Subcutaneous abdominal adipose tissue (tissue), 5 donors: ENCODE results near the gene VDR.
A peak's percentile ranks its signal among the peaks of the same experiment; 100 is the strongest.
"Not testable (repeated sequence)": the region's sequence is repeated elsewhere in the genome, so short reads cannot be mapped to it uniquely, and the experiment has no call there.

Source experiments
- H3K27ac ChIP-seq: one replicate; pipeline ENCODE4 v1.7.0; 2013; ENCODE audit warnings: low read depth, mild to moderate bottlenecking, inconsistent platforms, low read length, moderate library complexity
- H3K27me3 ChIP-seq, 5 donors: one replicate each; pipeline ENCODE4 v1.7.0; 2013; ENCODE audit warnings: low read length in 5 of 5, inconsistent platforms in 1 of 5; ENCODE audit not compliant: control insufficient read depth in 5 of 5, insufficient read depth in 4 of 5
- H3K36me3 ChIP-seq, 5 donors: one replicate each; pipeline ENCODE4 v1.7.0; 2013; ENCODE audit warnings: low read length in 5 of 5; ENCODE audit not compliant: control insufficient read depth in 5 of 5, insufficient read depth in 5 of 5
- H3K4me1 ChIP-seq, 5 donors: one replicate each; pipeline ENCODE4 v1.7.0; 2013; ENCODE audit warnings: low read length in 5 of 5, mild to moderate bottlenecking in 3 of 5, moderate library complexity in 1 of 5; ENCODE audit not compliant: control insufficient read depth in 5 of 5, insufficient read depth in 5 of 5
- H3K4me3 ChIP-seq, 5 donors: one replicate each; pipeline ENCODE4 v1.7.0; 2013; ENCODE audit warnings: low read length in 5 of 5, low read depth in 1 of 5
- H3K9ac ChIP-seq, 5 donors: one replicate each; pipeline ENCODE4 v1.7.0; 2013; ENCODE audit warnings: low read length in 5 of 5, mild to moderate bottlenecking in 4 of 5, moderate library complexity in 3 of 5
- H3K9me3 ChIP-seq, 5 donors: one replicate each; pipeline ENCODE4 v1.7.0; 2013; ENCODE audit warnings: low read length in 5 of 5; ENCODE audit not compliant: control insufficient read depth in 5 of 5
- donor health status: healthy.
- donor health status: healthy.
- donor health status: healthy.
- donor health status: healthy.
- donor health status: healthy.

The VDR gene

GRCh38 chr12:47809518-47809917 is 95.3 kb downstream of the VDR start:
- peak overlapping the region; percentile 95 for H3K27ac ChIP-seq
- not testable (repeated sequence) for H3K27me3 ChIP-seq, H3K4me3 ChIP-seq, H3K9me3 ChIP-seq, H3K9ac ChIP-seq, H3K36me3 ChIP-seq
- peaks cover 37 to 95% (median 88%) of the 10 kb centered on the region in 5 donors for H3K4me1 ChIP-seq

DNA sequence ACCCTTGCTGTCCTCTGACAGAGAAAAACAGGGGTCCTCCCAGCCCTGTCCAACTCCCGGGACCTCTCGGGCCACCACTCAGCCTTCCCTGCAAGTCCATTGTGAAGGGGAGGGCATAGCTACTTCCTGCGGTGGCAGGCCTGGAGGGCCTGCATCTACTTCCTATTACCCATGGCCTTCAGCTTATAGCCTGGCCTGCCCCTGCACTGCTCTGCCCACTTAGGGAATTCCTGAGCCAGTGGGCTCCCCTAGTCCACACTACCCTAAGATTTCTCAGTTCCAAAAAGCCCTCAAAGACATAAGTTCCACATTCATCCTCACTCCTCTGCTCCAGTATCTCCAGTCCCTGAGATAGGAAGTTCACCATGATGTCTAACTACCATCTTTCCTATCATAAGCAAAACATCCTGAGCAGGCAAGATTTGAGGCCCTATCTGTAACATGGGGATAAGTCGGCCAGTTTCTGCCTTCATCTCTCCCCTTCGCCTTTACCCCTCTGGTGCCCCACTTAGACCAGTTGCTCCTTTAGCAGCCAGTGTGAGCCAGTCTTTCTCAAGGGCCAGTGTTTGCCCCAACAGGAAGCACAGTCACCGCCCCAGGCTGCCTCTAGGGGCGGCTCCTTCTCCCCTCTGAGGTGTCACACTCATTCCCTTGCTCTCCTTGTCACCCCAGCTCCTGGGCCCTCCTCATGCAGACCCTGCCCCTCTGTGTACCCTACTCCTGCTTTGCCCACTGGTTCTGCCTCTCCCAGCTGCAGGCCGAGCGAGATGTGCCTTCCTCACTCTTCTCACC is 96.0 kb downstream of the VDR start:
- no peaks in the 10 kb centered on the region for H3K9me3 ChIP-seq
- H3K4me1 ChIP-seq, result peaks cover 35 to 95% (median 88%) of the 10 kb centered on the region in 5 donors
- no peaks in the 10 kb centered on the region for H3K27me3 ChIP-seq

GRCh38 chr12:47808050-47808449 is 96.7 kb downstream of the VDR start:
- Histone ChIP-seq H3K9ac (peak overlapping the region in 2 of 5 donors; percentile 39 to 48), H3K27ac (peak overlapping the region; percentile 78), H3K9me3 (no peaks in the 10 kb centered on the region), H3K4me1 (peaks cover 34 to 95% (median 88%) of the 10 kb centered on the region in 5 donors), H3K27me3 (no peaks in the 10 kb centered on the region), H3K4me3 (peak overlapping the region in 3 of 5 donors; percentile 29 to 37 (median 31)), H3K36me3 (peaks cover 0 to 10% (median 0%) of the 10 kb centered on the region in 5 donors)

More for the DNA sequence above, 96.0 kb downstream of the VDR start:
- Histone ChIP-seq H3K27ac (peak overlapping the region; percentile 78), H3K36me3 (peaks cover 0 to 7% (median 0%) of the 10 kb centered on the region in 5 donors), H3K4me3 (peak overlapping the region in 3 of 5 donors; percentile 29 to 37 (median 31)), H3K9ac (peak overlapping the region in 3 of 5 donors; percentile 13 to 48 (median 39))

DNA sequence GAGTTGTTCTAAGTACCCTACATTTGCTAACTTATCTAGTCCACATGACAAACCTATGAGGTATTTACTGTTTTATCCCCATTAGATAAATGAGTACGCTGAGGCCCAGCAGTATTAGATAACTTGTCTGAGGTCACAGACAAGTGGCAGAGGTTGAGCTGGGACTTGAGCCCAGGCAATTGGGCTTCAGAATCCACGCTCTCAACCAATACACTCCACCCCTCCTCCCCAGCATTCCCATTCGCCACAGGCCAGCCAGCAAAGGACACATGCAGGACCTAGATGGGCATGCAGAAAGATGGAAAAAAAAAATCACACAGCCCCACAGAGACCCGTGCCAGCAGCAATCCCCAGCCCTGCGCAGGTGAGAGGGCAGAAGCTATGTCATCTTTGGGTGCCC is 97.5 kb downstream of the VDR start:
- H3K36me3 ChIP-seq, result peaks cover 0 to 10% (median 0%) of the 10 kb centered on the region in 5 donors
- peak overlapping the region in 1 of 5 donors; percentile 21 for H3K9ac ChIP-seq
- peaks cover 34 to 98% (median 90%) of the 10 kb centered on the region in 5 donors for H3K4me1 ChIP-seq
- no peaks in the 10 kb centered on the region for H3K9me3 ChIP-seq
- no peak overlapping the region for H3K4me3 ChIP-seq
- peak overlapping the region; percentile 78 for H3K27ac ChIP-seq
- no peaks in the 10 kb centered on the region for H3K27me3 ChIP-seq

- no peak overlapping the region for H3K4me3 ChIP-seq
- H3K27ac ChIP-seq, result peak overlapping the region; percentile 50
- H3K27me3 ChIP-seq, result no peaks in the 10 kb centered on the region
- H3K9ac ChIP-seq, result peak overlapping the region in 1 of 5 donors; percentile 44
- no peaks in the 10 kb centered on the region for H3K9me3 ChIP-seq
- H3K4me1 ChIP-seq, result peaks cover 38 to 98% (median 90%) of the 10 kb centered on the region in 5 donors
- H3K36me3 ChIP-seq, result peaks cover 0 to 14% (median 0%) of the 10 kb centered on the region in 5 donors
These were observed 99.4 kb downstream of the VDR start for GRCh38 chr12:47805417-47805816.

DNA sequence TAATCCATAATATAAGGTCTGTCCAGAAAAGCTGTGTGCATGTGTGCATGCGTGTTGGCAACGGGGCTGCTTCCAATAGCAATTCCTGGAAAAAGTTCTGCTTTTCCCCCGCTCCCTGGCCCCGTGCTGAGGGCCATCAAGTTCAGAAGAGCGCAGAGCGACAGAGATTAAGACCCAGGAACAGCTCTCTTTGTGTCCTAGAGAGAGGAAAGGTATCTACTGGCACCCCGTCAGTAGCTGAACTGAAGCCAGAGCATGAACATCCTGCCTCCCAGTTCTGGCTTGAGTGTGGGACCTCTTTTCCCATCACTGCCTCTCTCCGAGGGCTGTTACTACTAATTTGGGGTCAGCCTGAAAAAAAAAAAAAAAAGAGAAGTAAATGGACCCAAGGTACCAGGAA is 100.6 kb downstream of the VDR start:
- Histone ChIP-seq H3K9ac (no peak overlapping the region), H3K27ac (no peak overlapping the region), H3K4me3 (no peak overlapping the region), H3K9me3 (no peaks in the 10 kb centered on the region), H3K27me3 (no peaks in the 10 kb centered on the region), H3K4me1 (peaks cover 43 to 99% (median 96%) of the 10 kb centered on the region in 5 donors), H3K36me3 (peaks cover 0 to 17% (median 2%) of the 10 kb centered on the region in 5 donors)

DNA sequence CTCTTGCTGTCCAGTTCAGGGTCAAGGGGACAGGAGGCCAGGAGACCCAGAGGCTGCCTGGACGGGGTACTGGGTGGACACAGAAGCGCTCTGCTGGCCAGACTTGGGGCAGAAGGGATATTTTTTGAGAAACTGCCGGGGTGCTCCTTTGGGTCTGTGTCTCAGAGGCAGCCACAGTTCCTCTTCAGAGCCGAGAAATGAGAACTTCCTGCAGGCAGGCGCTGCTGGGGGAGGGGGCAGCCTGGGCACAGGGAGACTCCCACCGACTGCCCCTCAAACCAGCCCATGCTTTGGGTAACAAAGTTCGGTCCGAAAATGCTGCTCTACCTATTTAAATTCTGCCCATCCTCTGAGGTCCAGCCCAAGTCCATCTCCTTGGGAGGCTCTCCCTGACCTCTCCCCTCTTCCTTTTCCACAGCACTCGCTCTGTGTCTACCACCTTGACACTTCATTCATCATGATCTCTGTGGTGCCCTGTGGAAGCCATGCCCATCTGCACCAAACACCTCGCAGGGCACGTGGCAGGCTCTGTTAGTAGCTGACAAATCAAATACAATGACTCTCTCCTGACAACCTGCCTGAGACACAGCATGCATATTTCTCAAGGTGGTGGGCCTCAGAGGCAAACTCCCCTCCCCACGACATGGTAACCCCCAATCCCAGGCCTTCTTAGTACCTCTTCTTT is 101.5 kb downstream of the VDR start:
- Histone ChIP-seq H3K27ac (peak overlapping the region; percentile 76), H3K9me3 (no peaks in the 10 kb centered on the region), H3K27me3 (no peaks in the 10 kb centered on the region), H3K4me1 (peaks cover 39 to 95% (median 94%) of the 10 kb centered on the region in 5 donors), H3K36me3 (peaks cover 0 to 22% (median 10%) of the 10 kb centered on the region in 5 donors), H3K4me3 (peak overlapping the region in 2 of 5 donors; percentile 7 to 22), H3K9ac (peak overlapping the region in 2 of 5 donors; percentile 9 to 64)

GRCh38 chr12:47802312-47802711 is 102.5 kb downstream of the VDR start:
- peak overlapping the region; percentile 76 for H3K27ac ChIP-seq
- no peaks in the 10 kb centered on the region for H3K27me3 ChIP-seq
- H3K9ac ChIP-seq, result peak overlapping the region in 2 of 5 donors; percentile 9 to 64
- H3K36me3 ChIP-seq, result peaks cover 0 to 32% (median 21%) of the 10 kb centered on the region in 5 donors
- peaks cover 33 to 85% (median 84%) of the 10 kb centered on the region in 5 donors for H3K4me1 ChIP-seq
- H3K4me3 ChIP-seq, result peak overlapping the region in 3 of 5 donors; percentile 4 to 24 (median 9)
- H3K9me3 ChIP-seq, result no peaks in the 10 kb centered on the region

DNA sequence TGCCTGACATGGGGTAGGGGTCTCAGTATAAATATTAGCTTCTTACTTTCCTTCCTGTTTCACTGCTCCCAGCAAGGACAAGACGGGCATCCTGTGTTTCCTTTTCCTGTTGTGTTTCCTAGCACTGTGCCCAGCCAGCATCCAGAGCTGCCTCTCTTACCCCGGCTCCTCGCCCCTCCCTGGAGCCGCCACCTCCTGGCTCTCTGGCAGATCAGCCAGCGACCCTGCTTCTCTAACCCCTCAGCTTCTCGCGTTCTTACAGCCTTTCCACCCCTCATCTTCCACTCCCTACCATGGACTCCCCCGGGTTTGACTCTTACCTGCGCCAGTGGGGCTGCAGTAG is 102.9 kb downstream of the VDR start:
- peak overlapping the region in 1 of 5 donors; percentile 64 for H3K9ac ChIP-seq
- H3K4me3 ChIP-seq, result peak overlapping the region in 3 of 5 donors; percentile 4 to 24 (median 9)

More for the DNA sequence above, 102.9 kb downstream of the VDR start:
- Histone ChIP-seq H3K9me3 (no peaks in the 10 kb centered on the region), H3K27me3 (no peaks in the 10 kb centered on the region), H3K27ac (no peak overlapping the region), H3K4me1 (peaks cover 32 to 81% (median 80%) of the 10 kb centered on the region in 5 donors), H3K36me3 (peaks cover 0 to 36% (median 25%) of the 10 kb centered on the region in 5 donors)
